ENCODE measurements around the gene ATP11A. TPM values are rescaled to one million over a fixed set of nuclear protein-coding genes. Genes with fewer than 3 reads are reported as not detected.

ATP11A gene
- total RNA-seq, 1 donor from 2014 or later, result 70.9 TPM

- H3K4me3 Mint-ChIP-seq, result no peak overlapping the region
- H3K4me1 Mint-ChIP-seq (ENCODE audit: unreplicated experiment), result peaks cover 48% of the 10 kb centered on the region
- TF ChIP-seq CTCF (conservative IDR thresholded peaks at IDR 0.05), result no peak
- H3K27ac Mint-ChIP-seq, result no peak overlapping the region
- H3K27me3 Mint-ChIP-seq, result no peaks in the 10 kb centered on the region
- peaks cover 12% of the 10 kb centered on the region for H3K36me3 Mint-ChIP-seq
- H3K9me3 Mint-ChIP-seq, result no peaks in the 10 kb centered on the region
- DNase-seq (ENCODE audit: extremely low spot score, unreplicated experiment), result no peak
Observed at GRCh38 chr13:112700291-112701060, 10.6 kb downstream of the ATP11A start.

- Mint-ChIP-seq H3K4me3 (no peak overlapping the region), H3K4me1 (ENCODE audit: unreplicated experiment) (peaks cover 48% of the 10 kb centered on the region), H3K27me3 (no peaks in the 10 kb centered on the region), H3K27ac (peak overlapping the region; percentile 42), H3K9me3 (no peaks in the 10 kb centered on the region), H3K36me3 (peaks cover 12% of the 10 kb centered on the region)
- no peak for TF ChIP-seq CTCF (conservative IDR thresholded peaks at IDR 0.05)
- DNase-seq (ENCODE audit: extremely low spot score, unreplicated experiment), result no peak
Observed at GRCh38 chr13:112702341-112702985, 12.6 kb downstream of the ATP11A start.

- H3K36me3 Mint-ChIP-seq, result peaks cover 12% of the 10 kb centered on the region
- H3K4me1 Mint-ChIP-seq (ENCODE audit: unreplicated experiment), result peaks cover 44% of the 10 kb centered on the region
- no peak overlapping the region for H3K27ac Mint-ChIP-seq
- DNase-seq (ENCODE audit: extremely low spot score, unreplicated experiment), result no peak
- H3K9me3 Mint-ChIP-seq, result no peaks in the 10 kb centered on the region
- H3K27me3 Mint-ChIP-seq, result no peaks in the 10 kb centered on the region
- H3K4me3 Mint-ChIP-seq, result no peak overlapping the region
- TF ChIP-seq CTCF (conservative IDR thresholded peaks at IDR 0.05), result no peak
Observed at GRCh38 chr13:112702986-112703379, 13.1 kb downstream of the ATP11A start.

- peaks cover 12% of the 10 kb centered on the region for H3K36me3 Mint-ChIP-seq
- no peaks in the 10 kb centered on the region for H3K9me3 Mint-ChIP-seq
- peaks cover 40% of the 10 kb centered on the region for H3K4me1 Mint-ChIP-seq (ENCODE audit: unreplicated experiment)
- H3K27ac Mint-ChIP-seq, result no peak overlapping the region
- H3K27me3 Mint-ChIP-seq, result no peaks in the 10 kb centered on the region
- DNase-seq (ENCODE audit: extremely low spot score, unreplicated experiment), result no peak
- no peak for TF ChIP-seq CTCF (conservative IDR thresholded peaks at IDR 0.05)
- no peak overlapping the region for H3K4me3 Mint-ChIP-seq
Observed at GRCh38 chr13:112703449-112704284, 13.8 kb downstream of the ATP11A start.

- no peak for TF ChIP-seq CTCF (conservative IDR thresholded peaks at IDR 0.05)
- H3K9me3 Mint-ChIP-seq, result no peaks in the 10 kb centered on the region
- H3K4me3 Mint-ChIP-seq, result no peak overlapping the region
- H3K36me3 Mint-ChIP-seq, result peaks cover 12% of the 10 kb centered on the region
- no peak for DNase-seq (ENCODE audit: extremely low spot score, unreplicated experiment)
- no peaks in the 10 kb centered on the region for H3K27me3 Mint-ChIP-seq
- H3K4me1 Mint-ChIP-seq (ENCODE audit: unreplicated experiment), result peaks cover 38% of the 10 kb centered on the region
- H3K27ac Mint-ChIP-seq, result no peak overlapping the region
Observed at GRCh38 chr13:112704308-112705145, 14.7 kb downstream of the ATP11A start.
